ENCODE data around the gene LRRC27. TPM values are rescaled to one million over a fixed set of nuclear protein-coding genes. Genes with fewer than 3 reads are reported as not detected.

The LRRC27 gene
- polyA plus RNA-seq, 1 experiment: 9.2 TPM

- peaks cover 37% of the 10 kb centered on the region for H3K27me3 ChIP-seq (ENCODE audit: control insufficient read depth, insufficient read depth, low read length)
- POLR2A ChIA-PET: no interaction called here
- no peak for TF ChIP-seq CTCF (IDR thresholded peaks at IDR 0.05; ENCODE audit: low read depth, low read length)
Observed at GRCh38 chr10:132302421-132303310, 29.3 kb upstream of the LRRC27 start.

GRCh38 chr10:132303361-132304115, 28.5 kb upstream of the LRRC27 start:
- peaks cover 32% of the 10 kb centered on the region for H3K27me3 ChIP-seq (ENCODE audit: control insufficient read depth, insufficient read depth, low read length)
- CTCF ChIA-PET: no interaction called here
- H3K27ac ChIP-seq (ENCODE audit: low read depth, low read length): no peak overlapping the region
- DNase-seq (ENCODE audit: low read depth, low spot score): no peak
- no peak overlapping the region for H3K4me3 ChIP-seq (ENCODE audit: low read depth, low read length)
- H3K9me3 ChIP-seq (ENCODE audit: control insufficient read depth, insufficient read depth, low read length): peaks cover 11% of the 10 kb centered on the region
- POLR2A ChIA-PET: no interaction called here
- TF ChIP-seq CTCF (IDR thresholded peaks at IDR 0.05; ENCODE audit: low read depth, low read length): no peak

More at GRCh38 chr10:132302421-132303310, 29.3 kb upstream of the LRRC27 start:
- no peak overlapping the region for H3K27ac ChIP-seq (ENCODE audit: low read depth, low read length)
- H3K4me3 ChIP-seq (ENCODE audit: low read depth, low read length): no peak overlapping the region
- H3K9me3 ChIP-seq (ENCODE audit: control insufficient read depth, insufficient read depth, low read length): peaks cover 11% of the 10 kb centered on the region
- DNase-seq (ENCODE audit: low read depth, low spot score): no peak
- CTCF ChIA-PET: no interaction called here

GRCh38 chr10:132304756-132305509, 27.1 kb upstream of the LRRC27 start:
- no peak overlapping the region for H3K4me3 ChIP-seq (ENCODE audit: low read depth, low read length)
- H3K27me3 ChIP-seq (ENCODE audit: control insufficient read depth, insufficient read depth, low read length): peaks cover 25% of the 10 kb centered on the region
- TF ChIP-seq CTCF (IDR thresholded peaks at IDR 0.05; ENCODE audit: low read depth, low read length): no peak
- ChIA-PET POLR2A (no interaction called here), CTCF (no interaction called here)
- peaks cover 11% of the 10 kb centered on the region for H3K9me3 ChIP-seq (ENCODE audit: control insufficient read depth, insufficient read depth, low read length)
- DNase-seq (ENCODE audit: low read depth, low spot score): no peak
- H3K27ac ChIP-seq (ENCODE audit: low read depth, low read length): no peak overlapping the region

GRCh38 chr10:132305654-132306342, 26.2 kb upstream of the LRRC27 start:
- no peak for DNase-seq (ENCODE audit: low read depth, low spot score)
- ChIA-PET POLR2A (no interaction called here), CTCF (no interaction called here)
- H3K9me3 ChIP-seq (ENCODE audit: control insufficient read depth, insufficient read depth, low read length): peaks cover 11% of the 10 kb centered on the region
- no peak overlapping the region for H3K4me3 ChIP-seq (ENCODE audit: low read depth, low read length)
- no peak overlapping the region for H3K27ac ChIP-seq (ENCODE audit: low read depth, low read length)
- peaks cover 26% of the 10 kb centered on the region for H3K27me3 ChIP-seq (ENCODE audit: control insufficient read depth, insufficient read depth, low read length)
- TF ChIP-seq CTCF (IDR thresholded peaks at IDR 0.05; ENCODE audit: low read depth, low read length): no peak
